ENCODE results near the gene PNKD. TPM values are rescaled to one million over a fixed set of nuclear protein-coding genes. Genes with fewer than 3 reads are reported as not detected.

Gene PNKD
- total and polyA plus RNA-seq, 2 experiments from 2014 or later, result 28.2 to 83.3 TPM

DNA sequence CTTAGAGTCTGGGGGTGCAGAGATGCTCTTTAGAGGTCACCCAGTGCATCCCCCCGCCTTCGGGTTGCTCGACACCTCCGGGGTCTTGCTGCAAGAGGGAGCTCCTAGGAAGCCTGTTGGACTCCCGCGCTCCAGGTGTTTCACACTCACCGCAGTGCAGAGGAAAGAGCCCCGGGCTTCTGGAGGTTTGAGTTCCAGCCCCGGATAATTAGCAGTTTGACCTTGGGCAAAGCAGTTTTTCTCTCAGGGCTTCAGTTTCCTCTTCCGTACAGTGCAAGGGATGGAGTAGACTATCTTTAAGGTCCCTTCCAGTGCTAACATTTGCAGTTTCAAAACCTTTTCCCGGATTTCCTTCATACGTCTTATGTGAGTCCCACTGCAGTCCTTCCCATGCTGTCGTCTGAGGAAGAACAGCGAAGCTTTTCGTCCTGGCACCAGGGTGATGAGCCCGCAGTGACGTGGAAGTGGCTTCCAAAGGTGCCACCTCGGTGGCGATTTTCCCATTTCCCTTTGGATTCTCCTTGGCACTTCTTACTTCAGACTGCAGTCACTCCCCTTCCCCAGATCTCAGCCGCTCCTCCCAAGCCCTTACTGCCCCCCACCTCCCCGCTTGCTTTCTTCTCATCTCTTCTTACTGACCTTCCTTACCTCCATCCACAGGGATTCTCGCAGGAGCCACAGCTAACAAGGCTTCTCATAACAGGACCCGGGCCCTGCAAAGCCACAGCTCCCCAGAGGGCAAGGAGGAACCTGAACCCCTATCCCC is 585 bp downstream of the PNKD start (continued):
- TF ChIP-seq, protein P1, sequence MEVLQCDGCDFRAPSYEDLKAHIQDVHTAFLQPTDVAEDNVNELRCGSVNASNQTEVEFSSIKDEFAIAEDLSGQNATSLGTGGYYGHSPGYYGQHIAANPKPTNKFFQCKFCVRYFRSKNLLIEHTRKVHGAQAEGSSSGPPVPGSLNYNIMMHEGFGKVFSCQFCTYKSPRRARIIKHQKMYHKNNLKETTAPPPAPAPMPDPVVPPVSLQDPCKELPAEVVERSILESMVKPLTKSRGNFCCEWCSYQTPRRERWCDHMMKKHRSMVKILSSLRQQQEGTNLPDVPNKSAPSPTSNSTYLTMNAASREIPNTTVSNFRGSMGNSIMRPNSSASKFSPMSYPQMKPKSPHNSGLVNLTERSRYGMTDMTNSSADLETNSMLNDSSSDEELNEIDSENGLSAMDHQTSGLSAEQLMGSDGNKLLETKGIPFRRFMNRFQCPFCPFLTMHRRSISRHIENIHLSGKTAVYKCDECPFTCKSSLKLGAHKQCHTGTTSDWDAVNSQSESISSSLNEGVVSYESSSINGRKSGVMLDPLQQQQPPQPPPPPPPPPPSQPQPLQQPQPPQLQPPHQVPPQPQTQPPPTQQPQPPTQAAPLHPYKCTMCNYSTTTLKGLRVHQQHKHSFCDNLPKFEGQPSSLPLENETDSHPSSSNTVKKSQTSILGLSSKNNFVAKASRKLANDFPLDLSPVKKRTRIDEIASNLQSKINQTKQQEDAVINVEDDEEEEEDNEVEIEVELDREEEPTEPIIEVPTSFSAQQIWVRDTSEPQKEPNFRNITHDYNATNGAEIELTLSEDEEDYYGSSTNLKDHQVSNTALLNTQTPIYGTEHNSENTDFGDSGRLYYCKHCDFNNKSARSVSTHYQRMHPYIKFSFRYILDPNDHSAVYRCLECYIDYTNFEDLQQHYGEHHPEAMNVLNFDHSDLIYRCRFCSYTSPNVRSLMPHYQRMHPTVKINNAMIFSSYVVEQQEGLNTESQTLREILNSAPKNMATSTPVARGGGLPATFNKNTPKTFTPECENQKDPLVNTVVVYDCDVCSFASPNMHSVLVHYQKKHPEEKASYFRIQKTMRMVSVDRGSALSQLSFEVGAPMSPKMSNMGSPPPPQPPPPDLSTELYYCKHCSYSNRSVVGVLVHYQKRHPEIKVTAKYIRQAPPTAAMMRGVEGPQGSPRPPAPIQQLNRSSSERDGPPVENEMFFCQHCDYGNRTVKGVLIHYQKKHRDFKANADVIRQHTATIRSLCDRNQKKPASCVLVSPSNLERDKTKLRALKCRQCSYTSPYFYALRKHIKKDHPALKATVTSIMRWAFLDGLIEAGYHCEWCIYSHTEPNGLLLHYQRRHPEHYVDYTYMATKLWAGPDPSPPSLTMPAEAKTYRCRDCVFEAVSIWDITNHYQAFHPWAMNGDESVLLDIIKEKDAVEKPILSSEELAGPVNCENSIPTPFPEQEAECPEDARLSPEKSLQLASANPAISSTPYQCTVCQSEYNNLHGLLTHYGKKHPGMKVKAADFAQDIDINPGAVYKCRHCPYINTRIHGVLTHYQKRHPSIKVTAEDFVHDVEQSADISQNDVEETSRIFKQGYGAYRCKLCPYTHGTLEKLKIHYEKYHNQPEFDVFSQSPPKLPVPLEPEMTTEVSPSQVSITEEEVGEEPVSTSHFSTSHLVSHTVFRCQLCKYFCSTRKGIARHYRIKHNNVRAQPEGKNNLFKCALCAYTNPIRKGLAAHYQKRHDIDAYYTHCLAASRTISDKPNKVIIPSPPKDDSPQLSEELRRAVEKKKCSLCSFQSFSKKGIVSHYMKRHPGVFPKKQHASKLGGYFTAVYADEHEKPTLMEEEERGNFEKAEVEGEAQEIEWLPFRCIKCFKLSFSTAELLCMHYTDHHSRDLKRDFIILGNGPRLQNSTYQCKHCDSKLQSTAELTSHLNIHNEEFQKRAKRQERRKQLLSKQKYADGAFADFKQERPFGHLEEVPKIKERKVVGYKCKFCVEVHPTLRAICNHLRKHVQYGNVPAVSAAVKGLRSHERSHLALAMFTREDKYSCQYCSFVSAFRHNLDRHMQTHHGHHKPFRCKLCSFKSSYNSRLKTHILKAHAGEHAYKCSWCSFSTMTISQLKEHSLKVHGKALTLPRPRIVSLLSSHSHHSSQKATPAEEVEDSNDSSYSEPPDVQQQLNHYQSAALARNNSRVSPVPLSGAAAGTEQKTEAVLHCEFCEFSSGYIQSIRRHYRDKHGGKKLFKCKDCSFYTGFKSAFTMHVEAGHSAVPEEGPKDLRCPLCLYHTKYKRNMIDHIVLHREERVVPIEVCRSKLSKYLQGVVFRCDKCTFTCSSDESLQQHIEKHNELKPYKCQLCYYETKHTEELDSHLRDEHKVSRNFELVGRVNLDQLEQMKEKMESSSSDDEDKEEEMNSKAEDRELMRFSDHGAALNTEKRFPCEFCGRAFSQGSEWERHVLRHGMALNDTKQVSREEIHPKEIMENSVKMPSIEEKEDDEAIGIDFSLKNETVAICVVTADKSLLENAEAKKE (CRISPR knock-in tag; IDR thresholded peaks at IDR 0.05), result no peak
- TF ChIP-seq JUNB (IDR thresholded peaks at IDR 0.05; ENCODE audit: unreplicated experiment), result no peak
- no peak for TF ChIP-seq CREB1 (CRISPR knock-in tag; IDR thresholded peaks at IDR 0.05; ENCODE audit: low read depth)
- TF ChIP-seq, protein P2, sequence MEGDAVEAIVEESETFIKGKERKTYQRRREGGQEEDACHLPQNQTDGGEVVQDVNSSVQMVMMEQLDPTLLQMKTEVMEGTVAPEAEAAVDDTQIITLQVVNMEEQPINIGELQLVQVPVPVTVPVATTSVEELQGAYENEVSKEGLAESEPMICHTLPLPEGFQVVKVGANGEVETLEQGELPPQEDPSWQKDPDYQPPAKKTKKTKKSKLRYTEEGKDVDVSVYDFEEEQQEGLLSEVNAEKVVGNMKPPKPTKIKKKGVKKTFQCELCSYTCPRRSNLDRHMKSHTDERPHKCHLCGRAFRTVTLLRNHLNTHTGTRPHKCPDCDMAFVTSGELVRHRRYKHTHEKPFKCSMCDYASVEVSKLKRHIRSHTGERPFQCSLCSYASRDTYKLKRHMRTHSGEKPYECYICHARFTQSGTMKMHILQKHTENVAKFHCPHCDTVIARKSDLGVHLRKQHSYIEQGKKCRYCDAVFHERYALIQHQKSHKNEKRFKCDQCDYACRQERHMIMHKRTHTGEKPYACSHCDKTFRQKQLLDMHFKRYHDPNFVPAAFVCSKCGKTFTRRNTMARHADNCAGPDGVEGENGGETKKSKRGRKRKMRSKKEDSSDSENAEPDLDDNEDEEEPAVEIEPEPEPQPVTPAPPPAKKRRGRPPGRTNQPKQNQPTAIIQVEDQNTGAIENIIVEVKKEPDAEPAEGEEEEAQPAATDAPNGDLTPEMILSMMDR (conservative IDR thresholded peaks at IDR 0.05; ENCODE audit: low read depth in 2 of 2), result no peak
- TF ChIP-seq ZNF114 (CRISPR knock-in tag; IDR thresholded peaks at IDR 0.05), result no peak
- TF ChIP-seq, protein P3, sequence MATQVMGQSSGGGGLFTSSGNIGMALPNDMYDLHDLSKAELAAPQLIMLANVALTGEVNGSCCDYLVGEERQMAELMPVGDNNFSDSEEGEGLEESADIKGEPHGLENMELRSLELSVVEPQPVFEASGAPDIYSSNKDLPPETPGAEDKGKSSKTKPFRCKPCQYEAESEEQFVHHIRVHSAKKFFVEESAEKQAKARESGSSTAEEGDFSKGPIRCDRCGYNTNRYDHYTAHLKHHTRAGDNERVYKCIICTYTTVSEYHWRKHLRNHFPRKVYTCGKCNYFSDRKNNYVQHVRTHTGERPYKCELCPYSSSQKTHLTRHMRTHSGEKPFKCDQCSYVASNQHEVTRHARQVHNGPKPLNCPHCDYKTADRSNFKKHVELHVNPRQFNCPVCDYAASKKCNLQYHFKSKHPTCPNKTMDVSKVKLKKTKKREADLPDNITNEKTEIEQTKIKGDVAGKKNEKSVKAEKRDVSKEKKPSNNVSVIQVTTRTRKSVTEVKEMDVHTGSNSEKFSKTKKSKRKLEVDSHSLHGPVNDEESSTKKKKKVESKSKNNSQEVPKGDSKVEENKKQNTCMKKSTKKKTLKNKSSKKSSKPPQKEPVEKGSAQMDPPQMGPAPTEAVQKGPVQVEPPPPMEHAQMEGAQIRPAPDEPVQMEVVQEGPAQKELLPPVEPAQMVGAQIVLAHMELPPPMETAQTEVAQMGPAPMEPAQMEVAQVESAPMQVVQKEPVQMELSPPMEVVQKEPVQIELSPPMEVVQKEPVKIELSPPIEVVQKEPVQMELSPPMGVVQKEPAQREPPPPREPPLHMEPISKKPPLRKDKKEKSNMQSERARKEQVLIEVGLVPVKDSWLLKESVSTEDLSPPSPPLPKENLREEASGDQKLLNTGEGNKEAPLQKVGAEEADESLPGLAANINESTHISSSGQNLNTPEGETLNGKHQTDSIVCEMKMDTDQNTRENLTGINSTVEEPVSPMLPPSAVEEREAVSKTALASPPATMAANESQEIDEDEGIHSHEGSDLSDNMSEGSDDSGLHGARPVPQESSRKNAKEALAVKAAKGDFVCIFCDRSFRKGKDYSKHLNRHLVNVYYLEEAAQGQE (IDR thresholded peaks at IDR 0.05; ENCODE audit: unreplicated experiment), result no peak
- TF ChIP-seq ZNF331 (CRISPR knock-in tag; IDR thresholded peaks at IDR 0.05; ENCODE audit: low read depth), result no peak
